ENCODE data around the gene USP50.
"Not testable (repeated sequence)": the region's sequence is repeated elsewhere in the genome, so short reads cannot be mapped to it uniquely, and the experiment has no call there.

Gene USP50

GRCh38 chr15:50546566-50546965 is at the start of gene USP50:
Gene USP50, minus strand, starts transcription at chr15:50546666. Its CDS starts 141 bp downstream, at chr15:50546525.
- in situ Hi-C loops (cut with MboI; ENCODE audit: low sequenced_read_pairs, unreplicated experiment) = no loop called here
- no peak for DNase-seq (ENCODE audit: low spot score)
- no peak for TF ChIP-seq CTCF (IDR thresholded peaks at IDR 0.05; ENCODE audit: borderline replicate concordance, control extremely low read depth, extremely low read depth, insufficient read depth, missing control alignments)

- in situ Hi-C loops (cut with MboI; ENCODE audit: low sequenced_read_pairs, unreplicated experiment) = no loop called here
- no peak for TF ChIP-seq CTCF (IDR thresholded peaks at IDR 0.05; ENCODE audit: borderline replicate concordance, control extremely low read depth, extremely low read depth, insufficient read depth, missing control alignments)
- no peak for DNase-seq (ENCODE audit: low spot score)
These were observed 47.8 kb upstream of the USP50 start for GRCh38 chr15:50594311-50594710.

- in situ Hi-C loops (cut with MboI; ENCODE audit: low sequenced_read_pairs, unreplicated experiment) = no loop called here
- no peak for TF ChIP-seq CTCF (IDR thresholded peaks at IDR 0.05; ENCODE audit: borderline replicate concordance, control extremely low read depth, extremely low read depth, insufficient read depth, missing control alignments)
- DNase-seq (ENCODE audit: low spot score) = no peak
These were observed 47.3 kb upstream of the USP50 start for GRCh38 chr15:50593761-50594160.

GRCh38 chr15:50590288-50590687 is 43.8 kb upstream of the USP50 start:
- TF ChIP-seq CTCF (IDR thresholded peaks at IDR 0.05; ENCODE audit: borderline replicate concordance, control extremely low read depth, extremely low read depth, insufficient read depth, missing control alignments) = no peak
- in situ Hi-C loops (cut with MboI; ENCODE audit: low sequenced_read_pairs, unreplicated experiment) = no loop called here
- DNase-seq (ENCODE audit: low spot score) = no peak

- in situ Hi-C loops (cut with MboI; ENCODE audit: low sequenced_read_pairs, unreplicated experiment) = no loop called here
- DNase-seq (ENCODE audit: low spot score) = no peak
- no peak for TF ChIP-seq CTCF (IDR thresholded peaks at IDR 0.05; ENCODE audit: borderline replicate concordance, control extremely low read depth, extremely low read depth, insufficient read depth, missing control alignments)
These were observed 31.0 kb upstream of the USP50 start for GRCh38 chr15:50577492-50577891.

GRCh38 chr15:50576166-50576565 is 29.7 kb upstream of the USP50 start:
- in situ Hi-C loops (cut with MboI; ENCODE audit: low sequenced_read_pairs, unreplicated experiment) = no loop called here
- no peak for TF ChIP-seq CTCF (IDR thresholded peaks at IDR 0.05; ENCODE audit: borderline replicate concordance, control extremely low read depth, extremely low read depth, insufficient read depth, missing control alignments)

GRCh38 chr15:50573842-50574241 is 27.4 kb upstream of the USP50 start:
- DNase-seq (ENCODE audit: low spot score); in situ Hi-C loops (cut with MboI; ENCODE audit: low sequenced_read_pairs, unreplicated experiment): not testable (repeated sequence)

More at GRCh38 chr15:50576166-50576565, 29.7 kb upstream of the USP50 start:
- no peak for DNase-seq (ENCODE audit: low spot score)

Data from GM13976 (cell line).